OCI-LY3 (cell line): Measurements from ENCODE around the gene HSD3B7.
A peak's percentile ranks its signal among the peaks of the same experiment; 100 is the strongest.

ENCODE experiments used
- H2AFZ ChIP-seq: fragments of 200-600, 300-600 bp; shearing (Covaris generic); 2 replicates; pipeline ENCODE4 v1.6.0; 2014; ENCODE audit warnings: antibody characterized with exemption, low read depth, low read length
- H3K27ac ChIP-seq: fragments of 200-600, 300-600 bp; sonication (generic); 2 replicates; pipeline ENCODE4 v1.5.1; 2014; ENCODE audit warnings: mild to moderate bottlenecking, low read length, moderate library complexity, mixed read lengths
- H3K27me3 ChIP-seq: fragments of 200-600, 300-600 bp; sonication (generic); 2 replicates; pipeline ENCODE4 v1.6.1; 2014; ENCODE audit warnings: low read depth, low read length, mixed read lengths
- H3K36me3 ChIP-seq: fragments of 200-600, 300-600 bp; sonication (generic); replicated peaks from 2 replicates; pipeline ENCODE3; 2014; ENCODE audit warnings: low read depth, low read length, mixed read lengths
- H3K4me1 ChIP-seq: fragments of 300-600, 200-600 bp; sonication (generic); 2 replicates; pipeline ENCODE4 v1.6.1; 2014; ENCODE audit warnings: low read length, mixed read lengths
- H3K4me2 ChIP-seq: fragments of 200-600, 300-600 bp; sonication (generic); 2 replicates; pipeline ENCODE4 v1.6.1; 2014; ENCODE audit warnings: low read length, mixed read lengths
- H3K4me3 ChIP-seq: fragments of 300-600, 200-600 bp; sonication (generic); 2 replicates; pipeline ENCODE4 v1.5.1; 2014; ENCODE audit warnings: antibody characterized with exemption, mild to moderate bottlenecking, low read length, moderate library complexity
- H3K79me2 ChIP-seq: fragments of 300-600, 200-600 bp; shearing (Covaris generic); 2 replicates; pipeline ENCODE4 v1.6.1; 2014; ENCODE audit warnings: mild to moderate bottlenecking, low read length, mixed read lengths
- H3K9ac ChIP-seq: fragments of 300-600, 200-600 bp; shearing (Covaris generic); 2 replicates; pipeline ENCODE4 v1.6.0; 2014; ENCODE audit warnings: mild to moderate bottlenecking, low read length, moderate library complexity
- H3K9me3 ChIP-seq: fragments of 200-600, 300-600 bp; shearing (Covaris generic); 2 replicates; pipeline ENCODE4 v1.6.1; 2014; ENCODE audit warnings: low read length, mixed read lengths; ENCODE audit not compliant: insufficient read depth
- H4K20me1 ChIP-seq: fragments of 200-600, 300-600 bp; sonication (generic); 2 replicates; pipeline ENCODE4 v1.6.1; 2016; ENCODE audit warnings: low read length, mixed read lengths; ENCODE audit not compliant: insufficient read depth
- CTCF ChIP-seq: fragments of 200-600, 300-600 bp; sonication (generic); IDR thresholded peaks from 2 replicates; pipeline ENCODE4 v1.5.1; 2014; ENCODE audit warnings: antibody characterized with exemption, low read length, low read depth
- EZH2phosphoT487 ChIP-seq: fragments of 200-600 bp; shearing (Covaris generic); IDR thresholded peaks from 2 replicates; pipeline ENCODE4 v1.6.1; 2018; ENCODE audit warnings: antibody characterized with exemption, mixed run types, low read depth

The HSD3B7 gene

GRCh38 chr16:30950516-30951065 lies 34.4 kb upstream of the HSD3B7 start:
- peak overlapping the region; percentile 100 for H3K9ac ChIP-seq
- H3K27ac ChIP-seq, result peak overlapping the region; percentile 77; the same call in 1 of the 2 replicates
- no peaks in the 10 kb centered on the region for H3K27me3 ChIP-seq
- no peaks in the 10 kb centered on the region for H3K9me3 ChIP-seq
- peak overlapping the region; percentile 100 for H3K4me3 ChIP-seq
- TF ChIP-seq EZH2phosphoT487, result no peak
- TF ChIP-seq CTCF, result no peak
- H2AFZ ChIP-seq, result no peak overlapping the region
- peaks cover 4% of the 10 kb centered on the region for H3K36me3 ChIP-seq
- peak overlapping the region; percentile 91 for H3K4me2 ChIP-seq
- H4K20me1 ChIP-seq, result peaks cover 8% of the 10 kb centered on the region; the same call in 1 of the 2 replicates
- H3K4me1 ChIP-seq, result peaks cover 10% of the 10 kb centered on the region
- peaks cover 23% of the 10 kb centered on the region for H3K79me2 ChIP-seq

DNA sequence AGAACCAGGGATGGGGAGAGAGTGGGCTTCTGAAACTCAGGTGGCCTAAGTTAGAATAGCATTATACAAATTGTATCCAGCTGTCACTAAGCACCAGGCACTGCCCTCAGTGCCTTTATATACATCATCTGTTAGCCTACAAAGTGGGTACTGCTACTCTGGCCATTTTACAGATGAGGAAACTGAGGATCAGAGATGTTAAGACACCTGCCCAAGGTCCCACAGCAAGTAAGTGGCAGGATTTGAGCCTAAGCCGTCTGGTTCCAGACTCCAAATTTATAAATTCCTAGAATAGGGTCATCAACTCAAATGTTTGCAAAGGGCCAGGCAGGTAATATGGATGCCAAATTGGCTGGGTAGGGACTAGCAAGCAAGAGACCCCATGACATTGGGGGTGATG lies 33.8 kb upstream of the HSD3B7 start:
- H2AFZ ChIP-seq, result no peak overlapping the region
- H3K9me3 ChIP-seq, result no peaks in the 10 kb centered on the region
- H3K4me2 ChIP-seq, result no peak overlapping the region
- peaks cover 8% of the 10 kb centered on the region; the same call in 1 of the 2 replicates for H4K20me1 ChIP-seq
- H3K27ac ChIP-seq, result no peak overlapping the region
- H3K79me2 ChIP-seq, result peaks cover 24% of the 10 kb centered on the region
- H3K4me1 ChIP-seq, result peaks cover 13% of the 10 kb centered on the region
- H3K27me3 ChIP-seq, result no peaks in the 10 kb centered on the region
- no peak overlapping the region for H3K4me3 ChIP-seq
- H3K36me3 ChIP-seq, result peaks cover 4% of the 10 kb centered on the region
- H3K9ac ChIP-seq, result no peak overlapping the region
- TF ChIP-seq EZH2phosphoT487 (no peak), CTCF (no peak)

- H3K79me2 ChIP-seq, result peaks cover 29% of the 10 kb centered on the region
- H4K20me1 ChIP-seq, result peaks cover 8% of the 10 kb centered on the region; the same call in 1 of the 2 replicates
- H3K27me3 ChIP-seq, result no peaks in the 10 kb centered on the region
- H3K9ac ChIP-seq, result no peak overlapping the region
- no peak for TF ChIP-seq EZH2phosphoT487
- TF ChIP-seq CTCF, result no peak
- H2AFZ ChIP-seq, result no peak overlapping the region
- peaks cover 18% of the 10 kb centered on the region for H3K4me1 ChIP-seq
- no peaks in the 10 kb centered on the region for H3K9me3 ChIP-seq
- H3K4me3 ChIP-seq, result no peak overlapping the region
- H3K36me3 ChIP-seq, result peaks cover 4% of the 10 kb centered on the region
- H3K27ac ChIP-seq, result no peak overlapping the region
- no peak overlapping the region for H3K4me2 ChIP-seq
Observed at GRCh38 chr16:30951750-30952149, 33.3 kb upstream of the HSD3B7 start.

DNA sequence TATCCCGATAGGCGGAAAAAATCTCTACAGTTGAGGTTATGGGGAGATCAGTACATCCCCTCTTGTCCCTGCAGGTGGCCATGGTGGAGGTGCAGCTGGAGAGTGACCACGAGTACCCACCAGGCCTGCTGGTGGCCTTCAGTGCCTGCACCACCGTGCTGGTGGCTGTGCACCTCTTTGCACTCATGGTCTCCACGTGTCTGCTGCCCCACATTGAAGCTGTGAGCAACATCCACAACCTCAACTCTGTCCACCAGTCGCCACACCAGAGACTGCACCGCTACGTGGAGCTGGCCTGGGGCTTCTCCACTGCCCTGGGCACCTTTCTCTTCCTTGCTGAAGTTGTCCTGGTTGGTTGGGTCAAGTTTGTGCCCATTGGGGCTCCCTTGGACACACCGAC lies 31.9 kb upstream of the HSD3B7 start:
- H3K27ac ChIP-seq, result no peak overlapping the region
- H3K9me3 ChIP-seq, result no peaks in the 10 kb centered on the region
- H3K4me1 ChIP-seq, result peaks cover 18% of the 10 kb centered on the region
- TF ChIP-seq EZH2phosphoT487 (no peak), CTCF (no peak)
- H3K36me3 ChIP-seq, result peaks cover 4% of the 10 kb centered on the region
- peaks cover 30% of the 10 kb centered on the region for H3K79me2 ChIP-seq
- no peak overlapping the region for H3K4me3 ChIP-seq
- peaks cover 8% of the 10 kb centered on the region; the same call in 1 of the 2 replicates for H4K20me1 ChIP-seq
- H2AFZ ChIP-seq, result no peak overlapping the region
- no peaks in the 10 kb centered on the region for H3K27me3 ChIP-seq
- H3K4me2 ChIP-seq, result no peak overlapping the region
- no peak overlapping the region for H3K9ac ChIP-seq
